ENCODE measurements around the gene CXorf49.

The CXorf49 gene

DNA sequence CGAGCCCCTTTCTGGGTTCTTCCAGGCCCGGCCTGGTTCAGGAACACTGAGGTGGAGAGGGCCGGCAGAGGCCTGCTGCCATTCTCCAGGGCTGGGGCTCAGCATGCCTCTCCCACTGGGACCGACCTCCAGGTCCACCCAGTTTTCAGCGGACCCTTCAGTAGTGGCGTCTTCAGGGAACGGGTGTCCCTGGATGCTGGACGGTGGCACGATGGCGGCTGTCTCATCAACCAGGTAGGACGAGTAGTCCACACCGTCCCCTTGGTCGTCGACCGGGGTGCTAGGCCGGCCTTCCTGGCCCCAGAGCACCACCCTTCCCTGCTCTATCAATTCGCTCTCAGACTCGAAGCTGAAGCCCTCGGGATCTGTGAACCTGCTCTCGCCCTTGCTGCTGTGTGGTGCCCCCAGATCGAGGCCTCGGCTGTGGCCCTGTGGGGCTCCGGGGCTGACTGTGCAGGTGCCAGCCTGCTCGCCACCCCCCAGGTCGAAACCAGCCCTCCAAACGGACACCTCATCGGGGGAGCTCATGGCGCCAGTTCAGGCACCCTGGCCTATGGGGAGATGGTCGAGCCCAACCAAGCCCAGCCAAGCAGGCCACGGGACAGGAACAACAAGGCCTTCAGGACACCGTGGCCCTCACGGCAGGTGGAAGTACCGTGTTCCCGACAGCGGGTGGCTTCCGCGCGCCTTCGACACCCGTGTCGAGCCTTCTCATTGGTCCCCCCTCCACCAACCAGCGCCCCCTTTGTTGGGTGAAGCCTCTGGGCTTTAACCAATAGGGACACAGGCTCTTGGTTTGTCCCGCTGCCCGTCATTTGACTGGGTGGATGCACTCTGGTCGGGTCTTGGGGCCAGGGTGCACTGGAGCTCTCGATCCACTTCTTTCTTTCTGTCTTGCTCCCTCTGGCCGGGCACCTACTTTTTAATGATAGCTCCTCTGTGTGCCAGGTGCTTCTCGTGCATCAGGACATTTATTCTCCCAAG lies 51.6 kb downstream of the CXorf49 start:
- Histone ChIP-seq H3K9me3 (no peaks in the 10 kb centered on the region), H3K36me3 (replicated peaks) (no peaks in the 10 kb centered on the region), H3K4me1 (no peaks in the 10 kb centered on the region), H3K4me3 (no peak overlapping the region), H3K27me3 (ENCODE audit: low read depth) (no peaks in the 10 kb centered on the region; the same call in 1 of the 2 replicates)
- DNase-seq (ENCODE audit: low spot score in 2 of 2) = no peak
- in situ Hi-C loops (cut with MboI; ENCODE audit: low sequenced_read_pairs) = no loop called here

DNA sequence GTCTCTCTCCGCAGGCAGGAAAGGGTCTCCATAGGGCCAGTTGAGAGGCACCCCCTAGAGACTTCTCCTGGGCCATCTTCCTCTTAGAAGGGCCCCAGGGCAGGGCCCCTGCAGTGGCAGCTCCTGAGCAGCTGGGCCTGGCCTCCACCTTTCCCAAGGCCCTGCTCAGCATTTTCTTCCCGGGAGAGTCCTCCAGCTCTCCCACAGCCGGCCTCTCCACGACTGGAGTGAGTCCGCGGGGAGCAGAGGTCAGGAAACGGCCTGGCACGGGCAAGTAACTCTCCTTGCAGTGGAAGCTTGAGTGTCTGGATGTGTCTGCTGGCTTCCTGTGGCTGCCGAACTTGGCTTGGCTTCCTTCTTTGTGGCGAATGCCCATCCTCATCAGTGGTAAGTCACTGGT lies 52.3 kb downstream of the CXorf49 start:
- in situ Hi-C loops (cut with MboI; ENCODE audit: low sequenced_read_pairs) = no loop called here
- H3K4me3 ChIP-seq = no peak overlapping the region
- H3K4me1 ChIP-seq = no peaks in the 10 kb centered on the region
- DNase-seq (ENCODE audit: low spot score in 2 of 2) = no peak
- no peaks in the 10 kb centered on the region; the same call in 1 of the 2 replicates for H3K27me3 ChIP-seq (ENCODE audit: low read depth)
- H3K9me3 ChIP-seq = no peaks in the 10 kb centered on the region
- H3K36me3 ChIP-seq (replicated peaks) = no peaks in the 10 kb centered on the region

DNA sequence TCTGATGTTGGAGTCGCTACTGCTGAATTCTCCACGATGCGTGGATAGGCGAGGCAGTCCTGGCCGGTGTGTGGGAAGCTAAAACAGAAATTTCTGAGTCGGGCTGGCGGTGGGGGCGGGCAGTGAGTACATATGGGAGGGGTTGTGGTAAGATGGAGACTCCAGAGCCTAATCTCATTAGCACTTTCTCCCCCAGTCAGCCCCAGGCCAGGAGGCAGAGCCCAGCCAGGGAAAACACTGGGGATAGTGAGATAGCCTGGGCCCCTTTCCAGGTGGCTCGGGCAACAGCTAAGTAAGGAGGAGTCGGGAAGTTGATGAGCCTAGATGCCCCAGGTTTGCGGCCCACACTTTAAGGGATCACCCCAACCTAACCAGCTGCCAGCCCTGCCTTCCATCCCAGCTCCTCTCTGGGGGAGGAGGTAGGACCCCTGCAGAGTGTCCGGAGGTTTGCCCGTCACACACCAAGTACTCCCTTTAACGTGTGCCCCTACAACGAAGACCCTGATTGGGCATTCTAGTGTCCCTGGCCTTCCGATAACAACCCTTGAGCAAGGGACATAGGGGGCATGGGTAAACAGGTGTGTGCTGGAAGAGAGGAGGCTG lies 53.1 kb downstream of the CXorf49 start:
- Histone ChIP-seq H3K4me3 (no peak overlapping the region), H3K36me3 (replicated peaks) (no peaks in the 10 kb centered on the region), H3K9me3 (no peaks in the 10 kb centered on the region), H3K4me1 (no peaks in the 10 kb centered on the region), H3K27me3 (ENCODE audit: low read depth) (no peaks in the 10 kb centered on the region)
- in situ Hi-C loops (cut with MboI; ENCODE audit: low sequenced_read_pairs) = no loop called here
- no peak for DNase-seq (ENCODE audit: low spot score in 2 of 2)

Measured in HAP-1 (cell line).